ENCODE data around the gene PARVB.

PARVB gene

DNA sequence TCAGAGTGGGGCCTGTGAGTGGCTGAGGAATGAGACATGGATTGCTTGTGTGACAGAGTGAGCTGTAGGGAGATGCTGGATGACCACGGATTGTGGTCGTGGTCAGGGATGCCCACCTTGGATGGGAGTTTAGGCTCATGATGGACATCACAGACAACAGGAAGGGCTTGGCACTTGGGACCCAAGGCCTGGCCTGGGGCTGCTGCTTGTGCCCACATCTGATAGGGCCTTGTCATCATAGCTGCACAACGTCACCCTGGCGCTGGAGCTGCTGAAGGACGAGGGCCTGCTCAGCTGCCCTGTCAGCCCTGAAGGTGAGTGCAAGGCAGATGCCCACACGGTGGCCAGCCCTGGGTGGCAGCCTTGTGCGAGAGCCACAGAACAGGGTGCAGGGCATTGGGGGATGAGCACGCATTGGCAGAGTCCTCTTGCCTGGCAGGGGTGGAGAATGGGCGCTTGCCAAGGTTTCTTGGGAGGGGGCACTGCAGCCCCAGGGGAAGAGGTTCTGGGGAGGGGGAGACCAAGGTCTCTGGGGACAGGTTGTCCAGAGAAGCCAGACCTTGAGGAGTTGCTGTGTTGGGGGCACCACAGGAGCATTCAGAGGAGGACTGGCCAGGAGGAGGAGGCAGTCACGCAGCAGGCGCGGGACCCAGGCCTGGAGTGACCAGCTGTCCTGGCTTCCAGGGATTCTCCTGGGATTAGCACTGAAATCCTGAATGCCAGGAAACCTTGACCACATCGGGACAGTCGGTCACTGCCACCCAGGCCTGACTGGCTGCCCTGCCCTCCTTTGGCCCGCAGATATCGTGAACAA, 181.6 kb downstream of the PARVB start:
- DNase-seq, result no peak

DNA sequence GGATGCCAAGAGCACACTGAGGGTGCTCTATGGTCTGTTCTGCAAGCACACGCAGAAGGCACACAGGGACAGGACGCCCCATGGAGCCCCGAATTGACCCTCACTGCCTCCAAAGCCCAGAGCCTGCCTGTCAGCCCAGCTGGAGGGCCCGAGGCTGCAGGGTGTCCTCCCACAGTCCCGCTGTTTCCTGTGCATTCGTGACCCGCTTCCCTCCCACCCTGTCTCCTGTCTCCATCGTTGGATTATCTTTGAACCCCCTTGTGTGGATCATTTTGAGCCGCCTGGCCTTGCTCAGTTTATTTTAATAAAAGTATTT, 182.2 kb downstream of the PARVB start:
- DNase-seq, result no peak

DNA sequence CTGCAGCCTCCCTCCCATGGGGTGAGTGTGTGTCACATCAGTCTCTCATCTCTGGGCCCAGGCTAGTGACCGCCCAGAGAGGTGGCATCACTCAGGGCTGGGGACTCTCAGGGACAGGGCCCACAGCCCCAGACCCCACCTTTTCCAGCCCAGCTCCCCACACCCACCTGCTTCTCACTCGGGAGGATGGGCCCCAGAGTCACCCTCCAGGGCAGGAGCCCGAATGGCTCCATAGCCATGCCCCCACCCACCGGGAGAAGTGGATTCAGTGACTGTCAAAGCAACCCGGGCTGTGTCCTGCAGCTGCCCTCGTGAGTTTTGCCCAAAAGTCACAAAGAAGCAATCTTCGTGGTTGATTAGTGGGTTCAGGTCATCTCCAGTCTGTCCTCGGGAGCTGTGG, 182.6 kb downstream of the PARVB start:
- DNase-seq, result no peak

DNA sequence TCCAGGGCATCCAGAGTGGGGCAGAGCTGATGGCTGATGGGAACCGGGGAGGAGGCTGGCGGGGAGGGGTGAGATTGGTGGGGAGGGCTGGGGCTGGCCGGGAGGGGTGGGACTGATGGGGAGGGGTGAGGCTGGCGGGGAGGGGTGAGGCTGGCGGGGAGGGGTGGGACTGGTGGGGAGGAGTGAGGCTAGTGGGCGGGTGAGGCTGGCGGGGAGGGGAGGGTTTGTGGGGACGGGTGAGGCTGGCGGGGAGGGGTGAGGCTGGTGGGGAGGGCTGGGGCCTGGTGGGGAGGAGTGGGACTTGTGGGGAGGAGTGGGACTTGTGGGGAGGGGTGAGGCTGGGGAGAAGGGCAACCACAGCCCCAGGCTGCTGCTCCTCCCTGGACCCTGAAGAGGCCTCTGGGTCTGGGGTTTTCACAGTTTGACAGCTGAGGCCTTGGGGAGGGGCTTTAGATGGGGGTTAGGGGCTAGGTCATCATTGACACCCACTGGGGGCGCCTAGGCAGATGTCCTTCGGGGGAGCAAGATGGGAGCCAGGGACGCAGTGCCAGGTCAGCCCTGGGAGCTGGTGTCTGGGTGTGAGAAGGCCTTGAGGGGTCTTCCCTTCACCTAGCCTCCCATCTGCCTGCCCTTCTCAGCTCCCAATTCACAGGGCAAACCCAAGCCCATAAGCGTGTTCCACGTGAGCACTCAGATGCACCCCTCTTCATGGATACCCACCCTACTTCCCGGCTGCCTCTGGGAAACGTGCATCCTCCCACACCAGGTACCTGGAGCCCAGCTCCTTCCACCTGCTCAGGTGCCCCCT, 183.3 kb downstream of the PARVB start:
- DNase-seq, result no peak

DNA sequence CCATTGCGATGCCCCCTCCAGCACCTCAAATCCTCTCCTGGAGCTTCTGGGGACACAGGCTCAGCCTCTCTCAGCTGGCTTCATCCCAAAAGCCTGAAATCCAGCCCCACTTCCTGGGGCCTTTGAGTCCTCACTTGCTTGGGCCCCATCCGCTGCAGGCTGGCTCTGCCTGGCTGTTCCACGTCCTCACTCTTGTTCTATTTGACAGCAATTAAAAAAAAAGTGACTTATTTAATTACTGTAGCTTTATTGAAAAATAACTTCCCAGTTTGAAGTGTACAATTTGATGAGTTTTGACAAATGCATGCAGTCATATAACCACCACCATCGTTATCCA, 183.8 kb downstream of the PARVB start:
- no peak for DNase-seq

DNA sequence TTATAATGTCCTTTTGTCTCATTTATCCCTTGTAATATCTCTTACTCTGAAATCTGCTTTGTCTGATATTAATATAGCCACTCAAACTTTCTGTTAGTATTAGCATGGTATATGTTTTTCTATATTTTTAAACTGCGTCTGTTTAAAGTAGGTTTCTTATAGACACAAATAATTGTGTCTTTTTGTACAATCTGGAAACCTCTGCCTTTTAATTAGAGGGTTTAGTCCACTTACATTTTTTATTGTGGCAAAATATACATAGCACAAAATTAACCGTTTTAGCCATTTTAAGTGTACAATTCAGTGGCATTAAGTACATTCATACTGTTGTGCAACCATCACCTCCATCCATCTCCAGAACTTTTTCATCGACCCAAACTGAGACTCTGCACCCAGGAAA, 185.2 kb downstream of the PARVB start:
- no peak for DNase-seq

DNA sequence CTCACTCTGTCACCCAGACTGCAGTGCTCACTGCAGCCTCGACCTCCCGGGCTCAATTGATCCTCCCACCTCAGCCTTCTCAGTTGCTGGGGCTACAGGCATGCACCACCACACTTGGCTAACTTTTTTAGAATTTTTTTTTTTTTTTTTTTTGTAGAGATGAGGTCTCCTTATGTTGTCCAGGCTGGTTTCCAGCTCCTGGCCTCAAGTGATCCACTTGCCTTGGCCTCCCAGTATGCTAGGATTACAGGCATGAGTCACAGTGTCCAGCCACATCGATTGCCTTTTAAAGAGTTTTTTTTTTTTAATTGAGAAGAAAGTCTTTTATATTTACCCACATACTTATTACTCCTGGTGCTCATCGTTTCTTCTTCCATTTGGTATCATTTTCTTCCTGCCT, 186.6 kb downstream of the PARVB start:
- DNase-seq, result no peak

DNA sequence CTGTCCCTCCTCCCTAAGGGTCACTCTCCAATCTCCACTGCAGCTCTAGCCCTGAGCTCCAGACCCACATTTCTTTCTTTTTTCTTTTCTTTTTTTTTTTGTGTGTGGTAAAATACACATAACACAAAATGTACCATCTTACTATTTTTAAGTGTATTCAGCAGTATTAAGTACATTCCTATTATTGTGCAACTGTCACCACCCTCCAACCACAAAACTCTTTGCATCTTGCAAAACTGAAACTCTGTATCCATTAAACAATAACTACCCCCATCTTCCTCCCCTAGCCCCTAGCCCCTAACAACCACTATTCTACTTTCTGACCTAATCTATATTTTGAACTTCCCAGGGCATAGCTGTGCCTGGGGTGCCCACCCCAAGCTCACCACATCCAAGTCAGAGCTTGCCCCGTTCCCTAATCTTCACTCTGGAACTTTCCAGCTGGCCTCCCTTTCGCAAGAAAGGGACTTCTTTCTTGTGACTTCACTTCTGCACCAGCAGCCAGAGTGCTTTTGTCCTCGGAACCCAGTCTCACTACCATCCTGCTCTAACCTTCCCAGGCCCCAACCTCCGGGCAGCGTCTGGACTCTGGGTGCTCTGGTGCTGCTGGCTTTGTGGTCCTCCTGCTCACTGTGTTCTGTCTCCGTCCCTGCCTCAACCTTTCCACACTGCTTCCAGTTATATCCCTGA, 187.3 kb downstream of the PARVB start:
- no peak for DNase-seq

DNA sequence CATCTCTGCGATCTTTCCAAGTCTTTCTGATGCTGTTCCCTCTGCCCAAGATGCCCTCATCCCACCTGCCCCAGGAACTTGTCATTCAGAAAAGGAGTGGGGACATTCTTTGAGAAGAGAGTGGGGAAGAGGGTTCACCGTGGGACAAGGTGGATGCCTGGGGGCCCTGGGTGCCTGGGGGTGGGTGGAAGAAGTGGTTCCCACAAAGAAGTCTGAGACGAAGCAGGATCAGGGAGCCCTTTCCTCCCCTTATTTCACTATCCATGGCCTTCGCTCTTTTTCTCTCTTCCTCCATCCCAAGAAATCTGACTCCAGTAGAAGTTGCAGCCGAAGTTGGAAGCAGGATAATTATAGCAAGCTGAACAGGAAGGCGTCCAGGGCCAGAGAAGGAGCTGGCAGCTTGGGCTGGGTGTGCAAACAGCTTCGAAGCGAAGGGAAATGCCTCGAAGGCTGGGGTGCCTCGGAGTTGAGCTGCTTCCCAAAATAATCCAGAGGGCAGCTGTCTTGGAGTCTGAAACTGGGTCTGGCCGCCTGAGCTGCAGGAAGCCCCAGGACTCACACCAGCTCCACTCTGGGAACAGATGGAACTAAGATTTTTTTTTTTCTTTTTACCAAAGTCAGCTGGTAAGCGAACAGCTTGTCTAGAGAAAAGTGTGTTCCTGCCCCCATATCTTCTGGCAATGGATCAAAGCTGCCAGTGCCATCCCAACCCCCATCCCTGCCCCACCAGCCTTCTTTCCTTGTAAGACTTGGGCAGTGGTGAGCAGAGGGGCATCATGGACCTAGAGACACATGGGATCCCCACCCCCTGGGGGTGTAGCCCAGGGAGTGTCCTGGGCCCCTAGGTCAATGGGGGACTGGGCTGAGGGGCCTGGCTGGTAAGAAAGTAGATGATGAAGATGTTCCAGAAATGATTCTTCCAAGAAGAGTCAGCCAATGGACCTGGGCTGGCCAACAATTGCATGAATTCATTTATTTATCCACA, 188.1 kb downstream of the PARVB start:
- no peak for DNase-seq

DNA sequence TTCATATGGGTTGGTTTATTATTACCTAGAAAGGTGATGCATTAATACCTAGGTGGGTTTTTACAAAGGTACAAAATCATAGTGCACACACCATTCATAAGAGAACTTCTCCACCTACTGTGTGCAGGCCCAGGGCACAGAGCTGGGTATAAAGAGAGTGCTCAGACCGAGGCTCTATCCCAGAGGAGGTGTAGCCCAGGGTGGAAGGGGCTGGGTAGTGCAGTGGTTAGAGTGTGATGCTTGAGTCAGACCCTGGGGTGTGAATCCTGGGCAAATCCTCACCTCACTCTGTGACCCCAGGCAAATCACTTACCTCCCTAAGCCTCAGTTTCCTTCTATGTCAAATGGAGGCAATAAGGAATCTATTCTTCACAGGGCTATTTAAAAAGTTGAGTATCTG, 188.8 kb downstream of the PARVB start:
- DNase-seq, result no peak

DNA sequence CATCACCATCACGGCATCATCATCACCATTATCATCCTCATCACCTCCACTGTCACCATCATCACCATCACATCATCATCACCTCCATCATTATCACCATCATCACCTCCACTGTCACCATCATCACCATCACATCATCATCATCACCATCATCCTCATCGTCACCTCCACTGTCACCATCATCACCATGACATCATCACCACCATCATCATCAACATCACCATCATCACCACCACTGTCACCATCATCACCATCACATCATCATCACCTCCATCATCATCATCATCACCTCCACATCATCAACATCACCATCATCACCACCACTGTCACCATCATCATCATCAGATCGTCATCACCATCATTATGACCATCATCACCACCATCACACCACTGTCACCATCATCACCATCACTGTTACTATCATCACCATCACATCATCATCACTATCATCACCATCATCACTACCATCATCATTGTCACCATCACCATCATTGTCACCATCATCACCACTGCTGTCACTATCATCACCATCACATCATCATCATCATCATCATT, 189.5 kb downstream of the PARVB start:
- DNase-seq, result no peak

DNA sequence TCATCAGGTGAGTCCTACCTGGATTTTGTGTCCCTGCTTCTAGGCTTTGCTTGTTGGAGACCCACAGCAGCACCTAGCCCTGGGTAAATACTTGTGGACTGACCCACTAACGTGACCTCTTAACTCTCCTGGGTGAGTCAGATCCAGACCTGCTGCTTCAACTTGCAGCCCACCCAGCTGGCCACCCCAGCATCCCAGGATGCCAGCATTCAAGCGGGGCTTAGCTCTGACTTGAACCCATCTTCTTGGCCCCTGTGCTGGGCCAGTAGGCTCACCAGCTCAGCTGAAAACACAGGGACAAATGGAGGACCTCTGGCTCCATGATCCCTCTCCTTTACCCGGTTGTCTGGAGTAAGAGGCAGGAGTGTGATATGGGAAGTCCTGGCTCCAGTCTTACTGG, 190.1 kb downstream of the PARVB start:
- no peak for DNase-seq

DNA sequence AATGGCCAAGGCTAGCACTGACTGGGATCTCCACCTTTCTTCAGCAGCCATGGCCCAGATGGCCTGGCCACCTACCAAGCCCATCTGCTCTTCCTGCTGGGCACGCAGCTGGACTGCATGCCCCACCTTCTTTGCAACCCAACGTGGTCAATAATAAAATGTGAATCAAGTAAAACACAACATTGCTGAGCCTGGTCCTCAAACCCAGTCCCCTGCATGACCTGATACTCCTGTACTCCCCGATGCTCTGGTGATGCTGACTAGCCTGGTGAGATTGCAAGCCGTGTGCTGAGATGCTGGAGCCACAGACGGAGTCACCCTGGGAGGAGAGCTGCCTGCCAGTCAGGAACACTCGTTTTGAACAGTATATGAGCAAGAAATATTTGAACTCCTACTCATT, 190.7 kb downstream of the PARVB start:
- DNase-seq, result no peak

DNA sequence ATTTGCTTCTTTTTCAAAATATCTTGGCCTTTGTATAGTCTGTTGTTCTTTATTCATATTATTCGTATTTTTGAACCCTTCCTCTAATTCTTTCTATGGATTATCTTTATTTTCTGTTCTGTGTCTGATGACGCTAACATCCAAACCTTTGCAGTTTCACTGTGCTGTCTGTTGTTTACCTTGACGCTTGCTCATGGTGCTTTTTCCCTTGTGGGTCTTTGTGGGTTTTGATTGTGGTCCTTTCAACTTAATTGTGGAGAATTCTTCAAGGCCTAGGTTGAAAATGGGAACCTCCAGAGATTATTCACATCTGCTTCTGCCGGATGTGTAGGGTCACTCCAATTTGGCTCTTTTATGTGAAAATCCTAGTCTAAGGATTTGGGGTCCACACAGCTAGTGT, 191.2 kb downstream of the PARVB start:
- DNase-seq, result no peak

DNA sequence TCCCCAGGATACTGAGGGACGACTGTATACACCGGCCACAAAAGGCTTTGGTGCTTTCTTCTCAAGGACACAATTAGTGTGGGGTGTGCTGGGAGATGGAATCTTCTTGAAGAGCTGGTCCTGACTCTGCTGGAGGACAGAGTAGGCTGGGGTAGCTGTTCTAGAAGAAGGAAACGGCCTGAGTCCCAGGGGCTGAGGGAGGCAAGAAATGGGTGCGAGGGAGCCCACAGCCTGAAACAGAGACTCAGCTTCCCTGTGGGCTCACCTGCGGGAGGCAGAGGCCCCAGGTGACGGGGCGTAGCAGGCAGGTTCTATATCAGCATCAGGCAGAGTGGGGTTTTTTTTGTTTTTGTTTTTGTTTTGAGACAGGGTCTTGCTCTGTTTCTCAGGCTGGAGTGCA, 193.2 kb downstream of the PARVB start:
- DNase-seq, result no peak

DNA sequence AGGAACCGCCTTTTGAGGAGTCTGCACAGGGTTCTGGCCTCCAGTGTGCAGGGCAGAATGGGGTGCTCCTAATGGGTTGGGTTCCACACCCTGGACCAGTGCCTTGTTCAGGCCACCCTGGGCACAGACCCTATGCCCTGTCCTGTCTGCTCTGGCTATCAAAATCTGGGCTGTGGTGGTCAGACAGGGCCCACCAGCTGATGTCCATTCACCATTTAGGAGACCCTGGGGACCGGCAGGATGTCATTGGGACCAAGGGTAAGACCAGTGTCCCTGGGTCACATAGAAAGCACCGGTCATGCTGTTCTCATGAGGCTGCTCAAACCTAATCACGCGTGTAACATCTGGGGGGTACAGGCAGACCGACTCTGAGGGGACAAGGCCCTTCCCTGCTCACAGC, 194.0 kb downstream of the PARVB start:
- no peak for DNase-seq

DNA sequence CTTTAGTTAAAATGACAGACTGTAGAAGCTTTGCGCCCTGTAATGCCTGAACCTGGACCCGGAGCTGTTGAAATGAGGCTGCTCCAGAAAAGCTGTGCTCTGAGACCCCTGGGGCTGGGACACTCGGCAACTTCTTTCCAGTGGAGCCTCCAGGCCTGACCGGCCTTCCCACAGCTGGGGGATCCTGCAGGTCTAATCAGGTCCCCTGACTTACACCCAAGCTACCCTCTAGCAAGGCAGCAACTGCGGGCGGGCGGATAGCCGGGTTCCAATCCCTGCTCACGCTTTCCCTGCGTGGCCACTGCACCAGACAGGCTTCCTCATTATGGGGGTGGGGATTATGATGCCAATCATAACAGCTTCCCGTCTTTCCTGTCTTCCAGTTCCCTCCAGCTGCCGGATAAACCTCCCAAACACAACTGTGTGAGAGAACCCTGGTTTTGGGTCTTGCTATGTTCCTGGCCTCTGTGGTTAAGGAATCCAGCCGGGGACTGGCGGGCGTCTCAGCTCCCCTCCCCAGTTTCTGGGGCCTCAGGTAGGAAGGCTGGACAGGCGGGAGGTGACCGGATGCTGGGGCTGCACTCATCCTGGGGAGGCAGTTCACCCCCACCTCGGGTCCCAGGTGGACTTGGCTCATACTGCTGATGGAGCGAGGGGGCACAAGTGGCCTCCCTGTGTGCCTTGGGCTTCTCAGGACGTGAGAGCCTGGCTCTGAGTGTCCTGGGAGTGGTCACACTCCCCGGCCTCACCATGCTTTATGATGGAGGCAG, 195.2 kb downstream of the PARVB start:
- no peak for DNase-seq

DNA sequence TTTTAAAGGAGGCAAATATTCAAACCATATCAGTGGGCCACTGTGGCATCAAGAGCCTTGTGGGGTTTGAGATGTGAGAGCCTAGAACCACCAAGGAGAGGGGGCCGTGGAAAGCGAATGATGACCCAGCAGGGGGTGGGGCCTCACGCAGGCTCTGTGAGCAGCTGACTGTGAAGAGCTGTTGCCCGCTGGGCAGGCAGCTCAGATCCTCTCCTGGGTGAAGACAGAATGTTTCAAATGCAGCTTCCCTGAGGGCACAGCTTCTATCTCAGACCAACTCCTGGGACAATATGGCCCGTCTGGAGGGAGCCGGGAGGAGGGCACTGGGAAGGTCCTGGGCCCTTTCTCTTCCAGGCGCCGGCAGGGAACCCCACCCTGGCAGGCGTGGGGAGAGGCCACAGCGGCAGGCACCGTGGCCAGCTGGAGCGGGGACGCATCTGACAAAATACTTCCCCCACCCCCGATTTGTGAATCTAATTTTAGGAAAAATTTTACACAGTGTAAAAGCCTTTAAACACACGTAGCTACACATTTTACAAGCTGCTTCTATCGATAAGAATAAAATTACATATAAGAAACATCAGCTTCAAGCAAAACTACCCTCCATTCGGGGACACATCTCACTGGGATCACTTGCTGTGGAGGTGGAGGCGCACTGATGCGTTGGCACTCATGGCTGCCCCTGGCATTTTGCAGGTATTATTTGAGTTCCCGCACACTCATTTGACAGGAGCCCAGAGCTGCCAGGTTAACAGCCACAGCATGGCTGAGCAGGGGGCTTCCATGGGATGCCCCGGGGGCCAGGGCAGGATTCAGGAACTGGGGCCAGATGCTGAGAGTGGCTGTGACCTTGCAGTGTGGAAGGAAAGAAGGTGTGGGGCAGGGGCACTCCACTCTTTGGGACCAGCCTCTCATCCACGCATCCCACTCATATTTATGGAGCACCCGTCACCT, 196.9 kb downstream of the PARVB start:
- no peak for DNase-seq

DNA sequence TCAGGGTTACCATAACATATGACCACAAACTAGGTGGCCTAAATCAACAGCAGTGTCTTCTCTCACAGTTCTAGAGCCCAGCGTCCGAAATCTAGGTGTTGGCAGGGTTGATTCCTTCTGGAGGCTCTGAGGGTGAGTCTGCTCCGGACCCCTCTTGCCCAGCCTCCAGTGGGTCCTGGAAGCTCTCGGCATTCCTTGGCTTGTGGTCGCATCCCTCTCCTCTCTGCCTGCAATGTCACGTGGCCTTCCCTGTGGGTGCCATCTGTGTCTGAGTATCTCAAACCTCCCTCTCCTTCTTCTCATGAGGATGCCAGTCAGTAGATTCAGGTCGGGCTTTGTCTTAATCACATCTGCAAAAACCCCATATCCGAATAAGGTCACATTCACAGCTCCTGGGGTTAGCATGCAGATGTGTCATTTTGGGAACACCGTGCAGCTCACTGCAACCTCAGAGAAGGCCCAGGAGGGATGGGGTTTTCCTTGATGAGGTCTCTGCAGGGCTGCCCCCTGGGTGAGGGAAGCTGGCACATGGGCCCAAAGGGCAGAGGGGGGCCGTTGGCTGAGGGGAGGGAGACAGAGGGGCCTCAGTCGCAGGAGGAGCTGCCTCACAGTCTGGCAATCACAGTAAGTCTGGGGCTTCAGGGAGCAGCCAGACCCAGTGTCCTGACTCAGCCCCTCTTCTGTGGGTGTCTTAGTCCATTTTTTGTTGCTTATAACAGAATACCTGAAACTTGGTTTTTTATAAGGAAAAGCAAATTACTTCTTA, 197.8 kb downstream of the PARVB start:
- no peak for DNase-seq

Measured in CD4-positive, alpha-beta T cell treated with Interleukin-12 subunit alpha and Interleukin-12 subunit beta, for 1 hour (primary cell).